Measurements from ENCODE around the gene BRAP. TPM values are rescaled to one million over a fixed set of nuclear protein-coding genes. Genes with fewer than 3 reads are reported as not detected.
"Not testable (repeated sequence)": the region's sequence is repeated elsewhere in the genome, so short reads cannot be mapped to it uniquely, and the experiment has no call there.

BRAP gene
- total and polyA plus RNA-seq, 2 experiments from 2014 or later, result 14.7 to 18.7 TPM

- no peak for DNase-seq
- Histone ChIP-seq H3K9me3 (ENCODE audit: low read depth) (no peaks in the 10 kb centered on the region), H3K9me2 (ENCODE audit: insufficient read depth) (no peaks in the 10 kb centered on the region), H2AFZ (no peak overlapping the region), H3K4me2 (ENCODE audit: unreplicated experiment) (no peak overlapping the region), H3K4me3 (no peak overlapping the region), H3F3A (ENCODE audit: insufficient read depth) (no peaks in the 10 kb centered on the region), H3K27ac (no peak overlapping the region), H3K36me3 (ENCODE audit: low read depth) (peaks cover 60% of the 10 kb centered on the region), H3K4me1 (ENCODE audit: insufficient read depth) (no peaks in the 10 kb centered on the region), H3K79me2 (ENCODE audit: insufficient read depth) (no peaks in the 10 kb centered on the region; the same call in 1 of the 2 replicates), H3K9ac (no peak overlapping the region), H4K20me1 (ENCODE audit: insufficient read depth) (no peaks in the 10 kb centered on the region), H3K27me3 (replicated peaks; ENCODE audit: insufficient read depth) (no peaks in the 10 kb centered on the region)
- WGBS, 2 experiments (ENCODE audit: low coverage in 1 of 2, low lambda C conversion rate in 2 of 2, missing lambda C conversion rate in 2 of 2), result 94 to 99% methylated on average over 4 of the region's 4 CpGs
- TF ChIP-seq EZH2 (IDR thresholded peaks at IDR 0.05; ENCODE audit: insufficient read depth, poor library complexity, severe bottlenecking) (no peak), EZH2phosphoT487 (IDR thresholded peaks at IDR 0.05; ENCODE audit: insufficient read depth, low read depth) (no peak)
- in situ Hi-C loops (cut with MboI), result no loop called here
Measured at GRCh38 chr12:111656016-111656415, 29.7 kb downstream of the BRAP start.

- in situ Hi-C loops (cut with MboI), result no loop called here
- peaks cover 64% of the 10 kb centered on the region for H3K36me3 ChIP-seq (ENCODE audit: low read depth)
- H3K27ac ChIP-seq, result no peak overlapping the region
- H3K4me3 ChIP-seq, result no peak overlapping the region
- H4K20me1 ChIP-seq (ENCODE audit: insufficient read depth), result no peaks in the 10 kb centered on the region
- H3K9ac ChIP-seq, result no peak overlapping the region
- H3K4me1 ChIP-seq (ENCODE audit: insufficient read depth), result no peaks in the 10 kb centered on the region
- no peak overlapping the region for H3K4me2 ChIP-seq (ENCODE audit: unreplicated experiment)
- H3K9me3 ChIP-seq (ENCODE audit: low read depth), result no peaks in the 10 kb centered on the region
- no peaks in the 10 kb centered on the region; the same call in 1 of the 2 replicates for H3K79me2 ChIP-seq (ENCODE audit: insufficient read depth)
- no peak for TF ChIP-seq EZH2phosphoT487 (IDR thresholded peaks at IDR 0.05; ENCODE audit: insufficient read depth, low read depth)
- no peak for TF ChIP-seq EZH2 (IDR thresholded peaks at IDR 0.05; ENCODE audit: insufficient read depth, poor library complexity, severe bottlenecking)
- H3K9me2 ChIP-seq (ENCODE audit: insufficient read depth), result no peaks in the 10 kb centered on the region
- H3F3A ChIP-seq (ENCODE audit: insufficient read depth), result no peaks in the 10 kb centered on the region
- no peak overlapping the region for H2AFZ ChIP-seq
- H3K27me3 ChIP-seq (replicated peaks; ENCODE audit: insufficient read depth), result no peaks in the 10 kb centered on the region
- DNase-seq, result no peak
- 98 to 100% methylated on average over 3 of the region's 3 CpGs for WGBS, 2 experiments (ENCODE audit: low coverage in 1 of 2, low lambda C conversion rate in 2 of 2, missing lambda C conversion rate in 2 of 2)
Measured at GRCh38 chr12:111655356-111655755, 30.4 kb downstream of the BRAP start.

GRCh38 chr12:111653596-111653995 is 32.2 kb downstream of the BRAP start:
- Histone ChIP-seq H3K9me3 (ENCODE audit: low read depth) (no peaks in the 10 kb centered on the region), H3K9me2 (ENCODE audit: insufficient read depth) (no peaks in the 10 kb centered on the region), H3K4me1 (ENCODE audit: insufficient read depth) (no peaks in the 10 kb centered on the region), H3K27me3 (replicated peaks; ENCODE audit: insufficient read depth) (no peaks in the 10 kb centered on the region), H3K27ac (no peak overlapping the region), H3K36me3 (ENCODE audit: low read depth) (peaks cover 58% of the 10 kb centered on the region), H3K79me2 (ENCODE audit: insufficient read depth) (no peaks in the 10 kb centered on the region; the same call in 1 of the 2 replicates), H2AFZ (no peak overlapping the region), H3K4me2 (ENCODE audit: unreplicated experiment) (no peak overlapping the region), H3K9ac (no peak overlapping the region), H3K4me3 (no peak overlapping the region), H4K20me1 (ENCODE audit: insufficient read depth) (no peaks in the 10 kb centered on the region), H3F3A (ENCODE audit: insufficient read depth) (no peaks in the 10 kb centered on the region)
- no peak for TF ChIP-seq EZH2phosphoT487 (IDR thresholded peaks at IDR 0.05; ENCODE audit: insufficient read depth, low read depth)
- TF ChIP-seq EZH2 (IDR thresholded peaks at IDR 0.05; ENCODE audit: insufficient read depth, poor library complexity, severe bottlenecking), result no peak
- WGBS, 2 experiments (ENCODE audit: low coverage in 1 of 2, low lambda C conversion rate in 2 of 2, missing lambda C conversion rate in 2 of 2), result 74% methylated on average over 6 of the region's 6 CpGs
- in situ Hi-C loops (cut with MboI), result no loop called here
- no peak for DNase-seq

- in situ Hi-C loops (cut with MboI); H3K9me3 ChIP-seq (ENCODE audit: low read depth); DNase-seq; H3K79me2 ChIP-seq (ENCODE audit: insufficient read depth); H3K4me2 ChIP-seq (ENCODE audit: unreplicated experiment); H3K9me2 ChIP-seq (ENCODE audit: insufficient read depth); H3K9ac ChIP-seq; H3K27me3 ChIP-seq (replicated peaks; ENCODE audit: insufficient read depth); H4K20me1 ChIP-seq (ENCODE audit: insufficient read depth); H3K4me1 ChIP-seq (ENCODE audit: insufficient read depth); H3K27ac ChIP-seq; H2AFZ ChIP-seq; H3F3A ChIP-seq (ENCODE audit: insufficient read depth); H3K4me3 ChIP-seq: not testable (repeated sequence)
- 82 to 87% methylated on average over 9 of the region's 9 CpGs for WGBS, 2 experiments (ENCODE audit: low coverage in 1 of 2, low lambda C conversion rate in 2 of 2, missing lambda C conversion rate in 2 of 2)
- peaks cover 47% of the 10 kb centered on the region for H3K36me3 ChIP-seq (ENCODE audit: low read depth)
Measured at GRCh38 chr12:111652530-111652929, 33.2 kb downstream of the BRAP start.

- Histone ChIP-seq H3K79me2 (ENCODE audit: insufficient read depth) (no peaks in the 10 kb centered on the region; the same call in 1 of the 2 replicates), H3K36me3 (ENCODE audit: low read depth) (peaks cover 34% of the 10 kb centered on the region), H2AFZ (no peak overlapping the region), H4K20me1 (ENCODE audit: insufficient read depth) (no peaks in the 10 kb centered on the region), H3K27me3 (replicated peaks; ENCODE audit: insufficient read depth) (no peaks in the 10 kb centered on the region), H3K27ac (no peak overlapping the region), H3F3A (ENCODE audit: insufficient read depth) (no peaks in the 10 kb centered on the region), H3K4me3 (no peak overlapping the region), H3K9me2 (ENCODE audit: insufficient read depth) (no peaks in the 10 kb centered on the region), H3K9me3 (ENCODE audit: low read depth) (no peaks in the 10 kb centered on the region), H3K9ac (no peak overlapping the region), H3K4me1 (ENCODE audit: insufficient read depth) (no peaks in the 10 kb centered on the region), H3K4me2 (ENCODE audit: unreplicated experiment) (no peak overlapping the region)
- 92 to 93% methylated on average over 7 of the region's 7 CpGs for WGBS, 2 experiments (ENCODE audit: low coverage in 1 of 2, low lambda C conversion rate in 2 of 2, missing lambda C conversion rate in 2 of 2)
- in situ Hi-C loops (cut with MboI), result no loop called here
- no peak for DNase-seq
- TF ChIP-seq EZH2phosphoT487 (IDR thresholded peaks at IDR 0.05; ENCODE audit: insufficient read depth, low read depth), result no peak
- no peak for TF ChIP-seq EZH2 (IDR thresholded peaks at IDR 0.05; ENCODE audit: insufficient read depth, poor library complexity, severe bottlenecking)
Measured at GRCh38 chr12:111650912-111651311, 34.8 kb downstream of the BRAP start.

Measured in GM23248 (cell line).